A673 (cell line): ENCODE data around the gene USP20. TPM values are rescaled to one million over a fixed set of nuclear protein-coding genes. Genes with fewer than 3 reads are reported as not detected.

Source experiments
- BruUV-seq: library from RNA; stranded (reverse); fragments of 400-500 nt; replicated peaks from 2 replicates; lab custom pipeline; 2021; lab: Mats Ljungman, UMichigan
- CTCF ChIA-PET: fragments of 300-600 bp; sonication (Branson Sonifier 250); formaldehyde crosslinking; loops from one replicate; lab custom pipeline; 2022; ENCODE audit warnings: antibody characterized with exemption; lab: Charles Lee
- POLR2A ChIA-PET: fragments of 300-600 bp; sonication (Branson Sonifier 250); formaldehyde crosslinking; loops from one replicate; lab custom pipeline; 2022; ENCODE audit warnings: antibody characterized with exemption; ENCODE audit not compliant: low non-redundant PET; lab: Charles Lee
- DNase-seq: peaks from one replicate; pipeline ENCODE4 v3.0.0-alpha.2; 2015; ENCODE audit warnings: low spot score
- H3K27ac ChIP-seq: fragments of 200-600 bp; sonication (generic); 2 replicates; pipeline ENCODE4 v1.5.1; 2016; ENCODE audit warnings: mixed run types, low read depth, mild to moderate bottlenecking, mixed read lengths, antibody characterized with exemption, low read length; ENCODE audit not compliant: poor library complexity, severe bottlenecking
- H3K27me3 ChIP-seq: fragments of 200-600 bp; sonication (generic); replicated peaks from 2 replicates; pipeline ENCODE4 v1.6.1; 2017; ENCODE audit warnings: mixed run types, low read depth, mild to moderate bottlenecking, mixed read lengths, antibody characterized with exemption, low read length; ENCODE audit not compliant: insufficient read depth, poor library complexity
- H3K36me3 ChIP-seq: fragments of 200-600 bp; sonication (generic); 2 replicates; pipeline ENCODE4 v1.6.1; 2016; ENCODE audit warnings: mixed run types, mild to moderate bottlenecking, mixed read lengths, antibody characterized with exemption, low read length; ENCODE audit not compliant: insufficient read depth, poor library complexity, severe bottlenecking
- H3K4me1 ChIP-seq: fragments of 200-600 bp; sonication (generic); 2 replicates; pipeline ENCODE4 v1.6.1; 2017; ENCODE audit warnings: mixed run types, mild to moderate bottlenecking, mixed read lengths, antibody characterized with exemption, low read length; ENCODE audit not compliant: insufficient read depth, poor library complexity, severe bottlenecking
- H3K4me3 ChIP-seq: fragments of 200-600 bp; sonication (generic); 2 replicates; pipeline ENCODE4 v1.5.1; 2016; ENCODE audit warnings: low read depth, mixed run types, mild to moderate bottlenecking, mixed read lengths, low read length; ENCODE audit not compliant: poor library complexity, severe bottlenecking
- H3K9me3 ChIP-seq: fragments of 200-600 bp; sonication (generic); 2 replicates; pipeline ENCODE4 v1.6.1; 2016; ENCODE audit warnings: mixed run types, low read depth, mild to moderate bottlenecking, mixed read lengths, antibody characterized with exemption, low read length; ENCODE audit not compliant: poor library complexity, severe bottlenecking
- EZH2 ChIP-seq: fragments of 200-600 bp; sonication (generic); IDR thresholded peaks from 2 replicates; pipeline ENCODE4 v1.6.1; 2017; ENCODE audit warnings: borderline replicate concordance, low read depth, mild to moderate bottlenecking, mixed read lengths, antibody characterized with exemption, low read length; ENCODE audit not compliant: poor library complexity, severe bottlenecking
- intact Hi-C: fragments of 100-400 bp; cut with micrococcal nuclease; formaldehyde crosslinking; loops from one replicate; pipeline ENCODE4 v1.10.0; 2022; ENCODE audit not compliant: unreplicated experiment
- total RNA-seq: library from RNA; stranded (reverse); gene quantifications from 2 replicates; pipeline ENCODE4 v1.2.3, GENCODE V29; 2021
- TF ChIP-seq, protein P1 (sequence below): fragments of 300-800, 200-600 bp; sonication (generic); conservative IDR thresholded peaks from 2 replicates; pipeline ENCODE4 v1.5.1; 2017; ENCODE audit warnings: low read depth, mild to moderate bottlenecking, antibody characterized with exemption, low read length, moderate library complexity, mixed read lengths

The USP20 gene
- total RNA-seq, 1 experiment from 2014 or later: 17.1 TPM

DNA sequence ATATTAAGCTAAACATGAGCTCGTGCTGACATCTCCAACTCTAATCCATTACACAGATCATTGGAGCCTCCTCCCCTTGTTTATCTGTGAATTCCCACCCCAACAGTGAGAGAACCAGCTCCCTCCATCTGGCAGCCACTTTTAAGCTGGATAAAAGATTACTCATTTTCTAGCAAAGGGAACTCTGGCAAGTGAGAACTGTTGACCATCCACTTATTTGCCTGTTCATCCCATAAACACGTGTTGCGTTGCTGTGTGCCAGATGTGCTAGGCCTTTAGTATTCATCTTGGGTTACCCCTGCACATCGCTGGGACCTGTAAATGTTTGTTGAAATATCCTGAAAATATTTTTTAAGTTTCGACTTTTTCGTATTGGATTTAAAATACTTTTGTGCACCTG, 8.9 kb upstream of the USP20 start:
- POLR2A ChIA-PET: no interaction called here
- no TSS peak for BruUV-seq
- Histone ChIP-seq H3K9me3 (no peaks in the 10 kb centered on the region), H3K27me3 (no peaks in the 10 kb centered on the region), H3K4me1 (no peaks in the 10 kb centered on the region), H3K36me3 (peaks cover 32% of the 10 kb centered on the region), H3K4me3 (no peak overlapping the region), H3K27ac (no peak overlapping the region)
- intact Hi-C loops: no loop called here
- CTCF ChIA-PET: no interaction called here
- TF ChIP-seq, protein P1, sequence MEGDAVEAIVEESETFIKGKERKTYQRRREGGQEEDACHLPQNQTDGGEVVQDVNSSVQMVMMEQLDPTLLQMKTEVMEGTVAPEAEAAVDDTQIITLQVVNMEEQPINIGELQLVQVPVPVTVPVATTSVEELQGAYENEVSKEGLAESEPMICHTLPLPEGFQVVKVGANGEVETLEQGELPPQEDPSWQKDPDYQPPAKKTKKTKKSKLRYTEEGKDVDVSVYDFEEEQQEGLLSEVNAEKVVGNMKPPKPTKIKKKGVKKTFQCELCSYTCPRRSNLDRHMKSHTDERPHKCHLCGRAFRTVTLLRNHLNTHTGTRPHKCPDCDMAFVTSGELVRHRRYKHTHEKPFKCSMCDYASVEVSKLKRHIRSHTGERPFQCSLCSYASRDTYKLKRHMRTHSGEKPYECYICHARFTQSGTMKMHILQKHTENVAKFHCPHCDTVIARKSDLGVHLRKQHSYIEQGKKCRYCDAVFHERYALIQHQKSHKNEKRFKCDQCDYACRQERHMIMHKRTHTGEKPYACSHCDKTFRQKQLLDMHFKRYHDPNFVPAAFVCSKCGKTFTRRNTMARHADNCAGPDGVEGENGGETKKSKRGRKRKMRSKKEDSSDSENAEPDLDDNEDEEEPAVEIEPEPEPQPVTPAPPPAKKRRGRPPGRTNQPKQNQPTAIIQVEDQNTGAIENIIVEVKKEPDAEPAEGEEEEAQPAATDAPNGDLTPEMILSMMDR: no peak
- TF ChIP-seq EZH2: no peak
- DNase-seq: no peak

DNA sequence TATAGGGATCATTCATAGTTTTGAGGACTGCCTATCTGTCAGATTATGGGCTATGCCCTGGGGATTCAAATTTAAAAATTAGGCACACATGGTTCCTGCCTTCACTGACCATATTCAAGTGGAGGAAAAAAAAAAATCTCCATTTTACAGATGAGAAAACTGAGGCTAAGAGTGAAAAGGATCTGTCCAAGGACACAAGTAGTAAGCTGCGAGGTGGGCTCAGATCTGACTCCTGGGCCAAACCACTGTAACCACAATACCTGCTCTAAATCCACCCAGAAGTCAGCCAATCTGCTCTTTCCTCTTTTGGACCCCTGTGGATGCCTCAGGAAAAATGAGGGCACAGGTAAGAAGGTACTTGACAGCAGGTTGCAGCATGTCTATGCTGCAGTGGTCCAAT, 8.5 kb upstream of the USP20 start:
- H3K27me3 ChIP-seq: no peaks in the 10 kb centered on the region
- BruUV-seq: no TSS peak
- no peak for TF ChIP-seq EZH2
- TF ChIP-seq, protein P1: no peak
- ChIA-PET CTCF (no interaction called here), POLR2A (interaction anchor here (0.6 kb wide), 1 partner anchor 1603 kb away, joined by 6 read pairs; no protein-coding TSS in a partner anchor)
- no peaks in the 10 kb centered on the region for H3K4me1 ChIP-seq
- H3K27ac ChIP-seq: no peak overlapping the region
- intact Hi-C loops: no loop called here
- H3K36me3 ChIP-seq: peaks cover 33% of the 10 kb centered on the region
- H3K4me3 ChIP-seq: no peak overlapping the region
- no peak for DNase-seq
- H3K9me3 ChIP-seq: no peaks in the 10 kb centered on the region

DNA sequence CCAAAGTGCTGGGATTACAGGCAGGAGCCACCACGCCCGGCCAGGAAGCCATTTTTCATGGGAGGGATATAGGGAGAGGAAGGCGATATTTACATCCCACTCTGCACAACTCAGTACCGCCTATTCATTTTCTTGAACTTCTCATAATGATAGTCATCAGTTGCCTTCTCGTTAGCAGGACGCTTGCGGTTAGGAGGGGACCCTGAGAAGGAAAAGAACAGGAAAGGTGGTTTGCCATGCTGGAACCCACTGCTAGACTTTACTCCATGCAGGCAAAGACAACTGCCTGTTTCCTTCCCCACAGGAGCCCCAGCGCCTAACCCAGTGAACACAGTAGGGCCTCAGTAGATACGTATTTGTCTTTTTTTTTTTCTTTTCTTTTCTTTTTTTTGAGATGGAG, 7.2 kb upstream of the USP20 start:
- TF ChIP-seq, protein P1: no peak
- TF ChIP-seq EZH2: no peak
- CTCF ChIA-PET: no interaction called here
- POLR2A ChIA-PET: no interaction called here
- no peaks in the 10 kb centered on the region for H3K9me3 ChIP-seq
- H3K36me3 ChIP-seq: peaks cover 30% of the 10 kb centered on the region
- BruUV-seq: no TSS peak
- DNase-seq: no peak
- no peak overlapping the region for H3K27ac ChIP-seq
- no peaks in the 10 kb centered on the region for H3K4me1 ChIP-seq
- no peak overlapping the region for H3K4me3 ChIP-seq
- intact Hi-C loops: no loop called here
- no peaks in the 10 kb centered on the region for H3K27me3 ChIP-seq
